GM19324 (cell line): Measurements from ENCODE around the gene BICRA.
"Not testable (repeated sequence)": the region's sequence is repeated elsewhere in the genome, so short reads cannot be mapped to it uniquely, and the experiment has no call there.

Source experiments
- ATAC-seq: cut with Tn5 transposase; IDR thresholded peaks from one replicate; pipeline ENCODE4 v1.9.1; 2021; ENCODE audit warnings: mild to moderate bottlenecking, moderate library complexity; ENCODE audit not compliant: unreplicated experiment, low FRiP score

BICRA gene

DNA sequence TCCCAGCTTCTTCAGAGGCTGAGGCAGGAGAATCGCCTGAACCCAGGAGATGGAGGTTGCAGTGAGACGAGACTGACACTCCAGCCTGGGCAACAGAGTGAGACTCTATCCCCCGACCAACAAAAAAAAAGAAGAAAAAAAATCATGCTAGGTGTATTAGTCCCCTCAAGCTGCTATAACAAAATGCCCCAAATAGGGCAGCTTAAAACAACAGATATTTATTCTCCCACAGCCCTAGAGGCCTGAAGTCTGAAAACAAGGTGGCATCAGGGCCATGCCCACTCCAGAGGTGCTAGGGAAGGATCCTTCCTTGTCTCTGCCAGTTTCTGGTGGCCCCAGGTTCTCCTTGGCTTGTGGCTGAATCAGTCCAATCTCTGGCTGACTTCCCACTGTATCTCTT lies 95.7 kb downstream of the BICRA start:
- no peak for ATAC-seq

DNA sequence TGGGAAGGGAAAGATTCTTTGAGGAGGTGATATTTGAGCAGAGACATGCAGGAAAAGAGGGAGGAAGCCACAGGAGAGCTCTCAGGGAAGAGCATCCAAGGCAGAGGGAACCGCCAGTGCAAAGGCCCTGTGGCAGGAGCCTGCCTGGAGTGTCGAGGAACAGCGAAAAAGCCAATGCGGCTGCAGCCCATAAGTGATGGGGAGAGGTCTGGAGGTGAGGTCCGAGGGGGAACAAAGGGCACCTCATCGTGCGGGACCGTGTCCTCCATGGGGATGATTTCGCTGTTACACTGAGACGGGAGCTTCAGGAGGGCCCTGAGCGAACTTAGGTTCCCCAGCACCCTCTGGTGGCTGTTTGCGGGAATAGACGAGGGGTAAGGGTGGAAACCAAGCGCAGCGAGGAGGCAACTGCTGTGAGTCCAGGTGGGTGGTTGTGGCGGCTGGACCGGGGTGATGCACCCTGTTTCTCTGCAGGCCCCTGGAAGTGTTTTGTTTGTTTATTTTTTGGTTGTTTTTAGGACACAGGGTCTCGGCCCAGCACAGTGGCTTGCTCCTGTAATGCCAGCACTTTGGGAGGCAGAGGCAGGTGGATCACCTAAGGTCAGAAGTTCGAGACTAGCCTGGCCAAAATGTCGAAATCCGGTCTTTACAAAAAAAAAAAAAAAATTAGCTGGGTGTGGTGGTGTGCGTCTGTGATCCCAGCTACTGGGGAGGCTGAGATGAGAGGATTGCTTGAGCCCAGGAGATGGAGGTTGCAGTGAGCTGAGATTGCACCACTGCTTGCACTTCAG lies 98.4 kb downstream of the BICRA start:
- ATAC-seq: no peak

DNA sequence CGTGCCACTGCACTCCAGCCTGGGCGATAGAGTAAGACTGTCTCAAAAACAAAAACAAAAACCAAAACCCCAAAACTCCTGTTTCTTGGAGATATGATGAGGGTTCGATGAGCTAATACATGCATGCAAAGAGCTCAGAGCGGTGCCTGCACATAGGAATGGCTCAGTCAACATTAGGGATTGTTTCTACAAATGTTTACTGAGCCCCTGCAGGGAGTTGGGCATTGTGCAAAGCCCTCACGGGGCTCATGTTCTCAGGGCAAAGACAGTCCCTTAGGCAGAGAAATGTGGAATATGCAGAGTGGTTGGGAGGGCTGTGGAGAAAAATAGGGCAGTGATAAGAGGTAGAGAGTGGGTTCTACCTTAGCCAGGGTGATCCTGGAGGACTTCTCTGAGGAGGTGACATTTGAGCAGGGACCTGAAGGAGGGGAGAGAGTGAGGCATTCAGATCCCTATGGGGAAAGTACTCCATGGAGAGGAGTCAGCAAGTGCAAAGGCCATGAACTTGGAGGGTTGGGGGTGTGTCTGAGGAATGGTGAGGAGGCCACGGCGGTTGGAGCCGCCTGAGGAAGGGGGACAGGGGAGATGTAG lies 102.8 kb downstream of the BICRA start:
- no peak for ATAC-seq

DNA sequence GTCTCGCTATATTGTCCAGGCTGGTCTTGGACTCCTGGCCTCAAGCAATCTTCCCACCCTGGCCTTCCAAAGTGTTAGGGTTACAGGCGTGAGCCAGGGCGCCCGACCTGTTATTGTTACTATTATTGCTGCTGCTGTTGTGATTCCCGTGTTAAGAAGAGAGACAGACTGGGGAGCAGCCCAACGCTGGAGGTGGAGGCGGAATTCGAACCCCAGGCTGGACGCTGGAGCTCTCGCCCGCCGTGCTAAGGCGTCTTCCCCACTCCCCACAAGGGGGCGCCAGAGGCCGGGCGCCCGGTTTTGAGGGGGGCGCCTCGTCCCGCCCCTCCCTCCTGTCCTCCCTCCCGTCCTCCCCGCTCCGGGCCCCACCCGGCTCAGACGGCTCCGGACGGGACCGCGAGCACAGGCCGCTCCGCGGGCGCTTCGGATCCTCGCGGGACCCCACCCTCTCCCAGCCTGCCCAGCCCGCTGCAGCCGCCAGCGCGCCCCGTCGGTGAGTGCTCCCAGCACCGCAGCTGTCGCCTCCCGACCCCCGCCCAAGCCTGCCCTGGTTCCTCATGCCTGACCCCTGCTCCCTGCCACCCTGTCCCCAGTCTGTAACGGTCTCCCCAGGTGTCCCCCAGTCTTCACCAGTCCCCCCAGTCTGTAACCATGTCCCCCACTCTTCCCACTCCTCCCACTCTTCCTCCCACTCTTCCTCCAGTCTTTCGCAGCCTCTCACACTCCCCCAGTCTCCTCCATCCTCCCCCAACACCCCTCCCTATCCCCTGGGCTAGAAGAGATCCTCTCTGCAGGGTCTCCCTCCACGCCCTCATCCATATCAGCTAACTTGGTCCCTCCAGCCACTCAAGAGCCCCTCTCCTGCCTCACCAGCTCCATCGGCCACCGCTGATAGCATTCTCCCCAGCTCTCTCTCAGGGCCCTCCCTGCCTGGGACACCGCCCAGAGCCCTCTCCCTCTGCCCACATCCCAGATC lies 104.4 kb downstream of the BICRA start, which contains the start of gene EHD2:
Gene EHD2 (plus strand): TSS at position 377 of the 976 bp plus-strand sequence. CDS start 3,191 bp downstream, outside the sequence.
- no peak for ATAC-seq

DNA sequence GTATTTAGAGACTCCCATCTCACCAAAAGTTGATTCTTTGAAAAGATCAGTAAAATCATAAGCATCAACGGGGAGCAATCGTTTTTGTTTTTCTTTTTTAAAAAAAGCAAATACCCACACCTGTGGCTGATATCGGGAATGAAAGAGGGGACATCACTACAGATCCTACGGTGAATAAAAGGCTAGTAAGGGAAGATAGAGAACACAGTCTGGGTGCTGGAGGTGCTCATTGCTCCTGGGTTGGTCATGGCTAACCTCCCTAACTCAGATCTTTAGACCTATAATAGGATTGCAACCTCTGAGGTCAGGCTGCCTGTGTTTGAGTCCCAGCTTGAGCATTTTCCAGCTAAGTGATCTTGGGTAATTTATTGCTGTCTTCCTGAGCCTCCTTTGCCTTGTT lies 105.4 kb downstream of the BICRA start:
- ATAC-seq: no peak

DNA sequence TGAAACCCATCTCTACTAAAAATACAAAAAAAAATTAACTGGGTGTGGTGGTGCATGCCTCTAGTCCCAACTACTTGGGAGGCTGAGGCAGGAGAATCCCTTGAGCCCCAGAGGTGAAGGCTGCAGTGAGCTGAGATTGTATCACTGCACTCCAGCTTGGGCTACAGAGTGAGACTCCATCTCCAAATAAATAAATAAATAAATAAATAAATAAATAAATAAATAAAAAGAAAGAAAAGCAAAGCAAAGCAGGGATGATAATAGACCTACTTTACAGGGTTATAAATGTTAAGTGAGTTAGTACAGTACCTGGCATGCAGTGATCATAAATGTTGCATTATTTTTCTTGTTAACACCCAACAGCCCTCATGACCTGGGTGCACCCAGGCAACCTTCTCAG lies 105.9 kb downstream of the BICRA start:
- ATAC-seq: not testable (repeated sequence)

DNA sequence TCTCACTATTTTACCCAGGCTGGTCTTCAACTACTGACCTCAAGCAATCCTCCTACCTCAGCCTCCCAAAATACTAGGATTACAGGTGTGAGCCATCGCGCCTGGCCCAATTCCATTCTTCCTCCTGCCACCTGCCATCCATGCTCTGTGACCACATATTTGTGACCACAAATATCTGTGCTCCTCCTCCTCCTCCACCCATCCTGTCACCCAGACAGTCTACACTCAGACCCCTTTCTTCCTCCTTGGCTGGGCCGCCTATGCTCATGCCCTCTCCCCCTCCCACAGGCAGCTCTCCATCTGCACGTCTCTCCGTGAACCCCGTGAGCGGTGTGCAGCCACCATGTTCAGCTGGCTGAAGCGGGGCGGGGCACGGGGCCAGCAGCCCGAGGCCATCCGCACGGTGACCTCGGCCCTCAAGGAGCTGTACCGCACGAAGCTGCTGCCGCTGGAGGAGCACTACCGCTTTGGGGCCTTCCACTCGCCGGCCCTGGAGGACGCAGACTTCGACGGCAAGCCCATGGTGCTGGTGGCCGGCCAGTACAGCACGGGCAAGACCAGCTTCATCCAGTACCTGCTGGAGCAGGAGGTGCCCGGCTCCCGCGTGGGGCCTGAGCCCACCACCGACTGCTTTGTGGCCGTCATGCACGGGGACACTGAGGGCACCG lies 107.5 kb downstream of the BICRA start:
- no peak for ATAC-seq

DNA sequence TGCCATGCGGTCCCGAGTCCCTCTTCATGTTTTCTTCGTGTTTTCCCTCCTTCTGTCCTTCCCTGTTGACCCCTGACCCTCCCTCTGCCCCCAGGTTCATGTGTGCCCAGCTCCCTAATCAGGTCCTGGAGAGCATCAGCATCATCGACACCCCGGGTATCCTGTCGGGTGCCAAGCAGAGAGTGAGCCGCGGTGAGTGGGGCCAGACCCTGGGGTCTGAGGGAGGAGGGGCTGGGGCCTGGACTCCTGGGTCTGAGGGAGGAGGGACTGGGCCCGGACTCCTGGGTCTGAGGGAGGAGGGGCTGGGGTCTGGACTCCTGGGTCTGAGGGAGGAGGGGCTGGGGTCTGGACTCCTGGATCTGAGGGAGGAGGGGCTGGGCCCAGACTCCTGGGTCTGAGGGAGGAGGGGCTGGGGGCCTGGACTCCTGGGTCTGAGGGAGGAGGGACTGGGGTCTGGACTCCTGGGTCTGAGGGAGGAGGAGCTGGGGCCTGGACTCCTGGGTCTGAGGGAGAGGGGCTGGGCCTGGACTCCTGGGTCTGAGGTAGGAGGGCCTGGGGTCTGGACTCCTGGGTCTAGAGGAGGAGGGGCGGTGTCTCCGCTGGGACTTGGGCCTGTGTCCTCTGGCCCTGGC lies 109.6 kb downstream of the BICRA start:
- not testable (repeated sequence) for ATAC-seq

DNA sequence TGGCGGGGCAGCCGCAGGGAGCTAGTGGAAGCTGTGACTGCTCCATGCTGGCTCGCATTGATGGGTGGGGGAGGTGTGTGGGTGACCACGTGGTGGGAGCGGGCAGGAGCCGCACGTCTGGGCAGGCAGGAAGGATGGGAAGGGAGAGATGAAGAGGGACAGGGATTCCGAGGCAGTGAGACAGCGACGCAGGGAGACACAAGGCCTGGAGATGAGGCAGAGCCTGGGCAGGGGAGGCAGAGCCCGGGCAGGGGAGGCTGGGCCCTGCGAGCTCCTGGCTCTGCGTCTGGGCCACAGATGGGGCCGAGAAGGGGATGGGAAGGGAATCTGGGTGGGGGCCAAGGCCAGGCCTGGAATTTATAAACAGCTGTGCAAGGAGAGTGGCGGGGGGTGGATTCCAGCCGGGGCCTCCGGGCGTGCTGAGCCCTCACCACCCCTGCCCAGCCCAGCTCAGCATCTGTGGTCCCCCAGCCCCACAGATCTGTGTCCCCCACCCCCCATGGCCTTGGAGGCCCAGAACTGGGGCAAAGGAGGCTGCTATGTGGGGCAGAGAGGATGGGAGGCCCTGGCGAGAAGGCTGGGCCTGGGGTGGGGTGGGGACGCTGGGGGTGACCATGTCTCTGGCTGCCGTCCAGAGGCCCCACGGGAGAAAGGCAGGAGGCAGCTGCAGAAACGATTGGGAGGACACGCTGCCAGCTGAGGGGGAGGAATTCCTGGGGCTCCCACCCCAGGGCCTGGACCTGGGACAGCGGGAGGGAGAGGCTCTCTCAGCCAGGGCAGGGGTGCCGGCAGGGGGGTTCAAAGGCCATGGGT lies 110.3 kb downstream of the BICRA start:
- ATAC-seq: no peak

DNA sequence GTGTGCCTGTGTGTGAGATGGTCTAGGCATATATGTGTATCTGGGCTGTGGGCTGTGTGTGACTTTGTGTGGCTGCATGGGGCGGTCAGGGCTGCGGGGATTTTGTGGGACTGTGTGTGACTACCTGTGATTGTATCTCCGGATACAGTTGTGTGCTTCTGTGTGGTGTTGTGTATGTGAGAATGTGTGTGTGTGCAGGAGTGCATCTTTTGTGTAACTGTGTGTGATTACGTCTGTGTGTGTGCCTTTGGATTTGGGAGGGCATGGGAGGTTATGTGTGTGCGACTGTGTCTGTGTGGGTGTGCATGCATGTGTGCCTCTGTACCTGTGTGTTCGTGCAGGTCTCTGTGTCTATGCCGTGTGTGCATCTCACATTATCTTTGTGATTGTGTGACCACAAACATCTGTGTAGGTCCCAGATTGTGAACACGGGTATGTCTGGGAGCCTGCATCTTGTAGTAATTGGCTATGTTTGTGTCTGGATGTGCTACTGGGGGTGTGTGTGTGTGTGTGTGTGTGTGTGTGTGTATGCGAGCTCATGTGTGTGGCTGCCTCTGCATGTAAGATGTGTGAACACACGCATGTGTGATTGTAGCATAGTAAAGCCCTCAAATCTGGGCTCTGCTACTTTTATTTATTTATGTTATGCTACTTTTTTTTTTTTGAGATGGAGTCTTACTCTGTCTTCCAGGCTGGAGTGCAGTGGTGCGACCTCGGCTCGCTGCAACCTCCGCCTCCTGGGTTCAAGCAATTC lies 111.9 kb downstream of the BICRA start:
- no peak for ATAC-seq

DNA sequence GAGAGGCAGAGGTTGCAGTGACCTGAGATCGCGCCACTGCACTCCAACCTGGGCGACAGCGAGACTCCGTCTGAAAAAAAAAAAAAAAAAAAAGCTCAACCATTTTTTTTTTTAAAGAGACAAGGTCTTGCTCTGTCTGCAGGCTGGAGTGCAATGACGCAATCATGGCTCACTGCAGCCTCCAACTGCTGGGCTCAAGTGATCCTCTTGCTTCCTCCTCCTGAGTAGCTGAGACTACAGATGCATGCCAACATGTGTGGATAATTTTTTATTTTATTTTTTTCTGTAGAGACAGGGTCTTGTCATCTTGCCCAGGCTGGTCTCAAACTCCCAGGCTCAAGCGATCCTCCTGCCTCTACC lies 114.6 kb downstream of the BICRA start:
- no peak for ATAC-seq

DNA sequence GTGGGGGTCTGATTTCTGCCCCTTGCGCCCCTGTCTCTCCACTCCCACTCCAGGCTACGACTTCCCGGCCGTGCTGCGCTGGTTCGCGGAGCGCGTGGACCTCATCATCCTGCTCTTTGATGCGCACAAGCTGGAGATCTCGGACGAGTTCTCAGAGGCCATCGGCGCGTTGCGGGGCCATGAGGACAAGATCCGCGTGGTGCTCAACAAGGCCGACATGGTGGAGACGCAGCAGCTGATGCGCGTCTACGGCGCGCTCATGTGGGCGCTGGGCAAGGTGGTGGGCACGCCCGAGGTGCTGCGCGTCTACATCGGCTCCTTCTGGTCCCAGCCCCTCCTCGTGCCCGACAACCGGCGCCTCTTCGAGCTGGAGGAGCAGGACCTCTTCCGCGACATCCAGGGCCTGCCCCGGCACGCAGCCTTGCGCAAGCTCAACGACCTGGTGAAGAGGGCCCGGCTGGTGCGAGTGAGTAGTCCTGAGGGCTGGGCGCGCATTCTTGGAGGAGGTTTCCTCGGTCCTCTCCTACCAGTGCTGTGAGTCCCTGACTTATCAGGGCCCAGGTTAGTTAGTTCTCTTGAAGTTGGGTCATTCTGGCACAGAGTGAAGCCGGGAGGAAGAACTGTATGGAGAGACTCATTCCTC lies 116.9 kb downstream of the BICRA start:
- ATAC-seq: no peak

DNA sequence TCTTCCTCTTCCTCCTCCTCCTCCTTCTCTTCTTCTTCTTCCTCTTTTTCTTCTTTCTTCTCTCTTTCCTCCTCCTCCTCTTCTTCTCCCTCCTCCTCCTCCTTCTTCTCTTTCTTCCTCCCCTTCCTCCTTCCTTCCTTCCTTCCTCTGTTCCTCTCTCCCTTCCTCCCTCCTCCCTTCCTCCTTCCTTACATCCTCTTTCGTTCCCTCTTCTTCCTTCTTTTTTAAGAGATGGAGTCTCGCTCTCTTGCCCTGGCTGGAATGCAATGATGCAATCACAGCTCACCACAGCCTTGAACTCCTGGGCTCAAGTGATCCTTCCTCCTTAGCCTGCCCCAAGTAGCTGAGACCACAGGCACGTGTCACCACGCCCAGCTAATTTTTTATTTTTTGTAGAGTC lies 117.5 kb downstream of the BICRA start:
- no peak for ATAC-seq

DNA sequence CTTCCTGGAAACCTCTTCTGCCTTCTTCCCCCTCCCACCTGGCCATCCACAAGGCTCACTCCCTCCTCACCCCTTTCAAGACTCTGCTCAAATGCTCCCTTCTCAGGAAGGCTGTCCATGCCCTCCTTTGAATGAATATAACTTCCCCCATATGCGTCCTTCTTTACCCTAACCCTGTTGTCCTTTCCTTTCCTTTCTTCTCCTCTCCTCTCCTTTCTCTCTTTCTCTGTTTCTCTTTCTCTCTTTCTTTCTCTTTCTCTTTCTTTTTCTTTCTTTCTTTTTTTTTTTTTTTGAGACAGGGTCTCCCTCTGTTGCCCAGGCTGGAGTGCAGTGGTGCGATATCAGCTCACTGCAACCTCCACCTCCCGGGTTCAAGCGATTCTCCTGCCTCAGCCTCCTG lies 119.4 kb downstream of the BICRA start:
- ATAC-seq: not testable (repeated sequence)

DNA sequence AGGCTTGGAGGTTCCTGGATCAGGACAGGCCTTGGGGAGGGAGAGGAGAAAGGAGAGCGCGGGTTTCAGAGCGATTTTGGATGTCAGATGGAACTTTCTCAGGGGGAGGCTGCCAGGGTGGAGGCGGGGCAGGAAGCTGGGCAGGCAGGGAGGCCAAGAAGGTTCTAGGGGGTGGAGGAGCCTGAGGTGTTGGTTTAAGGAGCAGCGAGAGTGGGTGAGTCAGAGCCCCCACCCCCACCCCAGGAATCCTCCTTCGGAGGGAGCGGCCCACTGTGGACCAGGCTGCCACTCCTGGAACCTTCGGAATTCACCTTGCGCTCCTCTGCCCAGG lies 120.5 kb downstream of the BICRA start:
- ATAC-seq: no peak

DNA sequence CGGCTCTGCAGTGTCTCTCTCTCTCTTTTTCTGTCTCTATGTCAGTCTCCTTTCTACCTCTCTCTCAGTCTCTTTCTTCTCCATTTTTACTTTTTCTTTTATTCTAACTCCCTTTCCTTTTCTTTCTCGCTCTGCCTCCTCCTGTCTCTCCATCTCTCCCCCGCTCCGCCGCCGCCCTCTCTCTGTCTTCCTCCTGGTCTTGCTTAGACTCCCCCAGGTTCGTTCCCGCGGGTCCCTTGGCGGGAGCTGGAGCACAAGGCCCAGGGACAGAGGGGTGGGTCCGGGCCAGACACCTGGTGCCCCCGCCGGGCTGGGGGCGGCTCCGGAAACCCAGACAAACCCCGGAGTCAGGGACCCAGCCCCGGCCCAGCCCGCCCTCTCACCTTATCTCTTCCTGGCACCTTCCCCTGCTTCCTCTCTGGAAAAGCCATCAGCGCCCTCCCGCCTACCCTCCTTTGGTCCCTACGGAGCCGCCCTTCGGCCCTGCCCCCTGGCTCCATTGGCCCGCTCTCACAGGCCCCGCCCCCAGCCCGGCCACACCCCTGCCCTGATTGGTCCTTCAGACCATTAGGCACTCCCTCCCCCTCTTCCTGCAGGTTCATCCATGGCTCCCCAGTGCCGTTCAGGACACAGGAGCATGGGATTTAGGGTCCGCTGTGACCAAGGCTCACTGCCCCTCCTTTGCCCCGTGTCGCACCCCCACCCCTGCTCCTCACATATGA lies 121.0 kb downstream of the BICRA start:
- ATAC-seq: no peak

DNA sequence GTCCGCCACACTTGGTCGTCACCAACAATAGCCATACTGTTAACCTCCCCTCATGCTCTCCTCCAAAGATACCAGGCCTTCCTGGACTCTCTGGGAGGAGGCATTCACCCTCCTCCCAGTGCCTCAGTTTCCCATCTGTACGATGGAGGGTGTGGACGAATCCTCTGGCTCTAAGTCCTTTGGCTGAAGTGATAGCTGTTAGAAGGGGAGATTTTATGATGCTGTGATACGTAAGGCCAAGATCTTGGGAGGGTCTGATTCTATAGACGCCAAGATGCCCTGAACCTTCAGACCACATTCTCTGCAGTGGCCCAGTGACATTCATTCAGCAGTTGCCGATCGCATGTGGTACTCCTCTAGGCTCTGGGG lies 121.6 kb downstream of the BICRA start:
- no peak for ATAC-seq

DNA sequence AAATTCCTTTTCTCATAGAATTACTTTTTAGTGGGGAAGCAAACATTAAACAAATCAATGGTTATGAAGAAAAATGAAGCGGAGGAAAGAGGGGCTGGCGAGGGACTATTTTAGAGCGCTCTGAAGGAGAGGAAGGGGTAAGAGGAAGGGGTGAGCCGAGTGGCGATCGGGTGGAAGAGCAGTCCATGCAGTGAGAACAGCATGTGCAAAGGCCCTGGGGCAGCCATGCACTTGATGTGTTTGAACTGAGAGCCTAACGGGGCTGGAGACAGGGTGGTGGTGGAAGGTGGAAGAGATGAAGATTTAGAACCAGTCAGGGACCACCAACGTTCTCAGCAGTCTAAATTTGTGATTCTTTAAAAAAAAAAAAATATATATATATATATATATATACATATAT lies 122.0 kb downstream of the BICRA start:
- ATAC-seq: no peak
